ENCODE data around the gene C6orf62. TPM values are rescaled to one million over a fixed set of nuclear protein-coding genes. Genes with fewer than 3 reads are reported as not detected.

The C6orf62 gene
- total RNA-seq, 4 donors from 2014 or later, result 58.4 to 108 (median 87.3) TPM

DNA sequence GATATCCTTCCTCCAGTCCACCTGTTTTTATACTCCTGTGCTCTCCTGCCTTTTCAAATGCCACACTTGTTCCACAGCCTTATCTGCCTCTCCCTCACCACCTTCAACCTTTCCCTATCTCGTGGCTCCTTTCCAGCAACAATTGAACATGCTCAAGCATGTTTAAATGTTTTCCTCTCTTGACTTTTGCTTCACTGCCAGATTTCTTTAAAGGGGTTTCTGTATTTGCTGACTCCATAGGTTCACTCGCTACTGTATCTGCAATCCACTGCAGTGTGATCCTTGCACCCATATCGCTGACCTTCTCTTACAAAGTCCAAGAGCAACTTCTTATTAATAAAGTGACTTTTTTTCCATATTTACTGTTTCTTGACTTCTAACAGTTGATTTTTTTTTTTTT lies 44.6 kb upstream of the C6orf62 start:
- Histone ChIP-seq H3K4me1 (peaks cover 9 to 12% of the 10 kb centered on the region in 2 donors), H3K36me3 (no peaks in the 10 kb centered on the region), H3K9me3 (no peaks in the 10 kb centered on the region), H3K27ac (peak overlapping the region in 1 of 3 donors; percentile 23), H3K27me3 (no peaks in the 10 kb centered on the region), H3K4me3 (replicated peaks in 1 of 3) (no peak overlapping the region)
- intact Hi-C loops (cut with DNase I), result no loop called here
- DNase-seq, result no peak
- 48 to 56% methylated on average over 3 of the region's 3 CpGs for WGBS, 2 donors
- TF ChIP-seq, protein P1, sequence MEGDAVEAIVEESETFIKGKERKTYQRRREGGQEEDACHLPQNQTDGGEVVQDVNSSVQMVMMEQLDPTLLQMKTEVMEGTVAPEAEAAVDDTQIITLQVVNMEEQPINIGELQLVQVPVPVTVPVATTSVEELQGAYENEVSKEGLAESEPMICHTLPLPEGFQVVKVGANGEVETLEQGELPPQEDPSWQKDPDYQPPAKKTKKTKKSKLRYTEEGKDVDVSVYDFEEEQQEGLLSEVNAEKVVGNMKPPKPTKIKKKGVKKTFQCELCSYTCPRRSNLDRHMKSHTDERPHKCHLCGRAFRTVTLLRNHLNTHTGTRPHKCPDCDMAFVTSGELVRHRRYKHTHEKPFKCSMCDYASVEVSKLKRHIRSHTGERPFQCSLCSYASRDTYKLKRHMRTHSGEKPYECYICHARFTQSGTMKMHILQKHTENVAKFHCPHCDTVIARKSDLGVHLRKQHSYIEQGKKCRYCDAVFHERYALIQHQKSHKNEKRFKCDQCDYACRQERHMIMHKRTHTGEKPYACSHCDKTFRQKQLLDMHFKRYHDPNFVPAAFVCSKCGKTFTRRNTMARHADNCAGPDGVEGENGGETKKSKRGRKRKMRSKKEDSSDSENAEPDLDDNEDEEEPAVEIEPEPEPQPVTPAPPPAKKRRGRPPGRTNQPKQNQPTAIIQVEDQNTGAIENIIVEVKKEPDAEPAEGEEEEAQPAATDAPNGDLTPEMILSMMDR (IDR thresholded peaks at IDR 0.05), result no peak
- TF ChIP-seq POLR2A (IDR thresholded peaks at IDR 0.05), result no peak

DNA sequence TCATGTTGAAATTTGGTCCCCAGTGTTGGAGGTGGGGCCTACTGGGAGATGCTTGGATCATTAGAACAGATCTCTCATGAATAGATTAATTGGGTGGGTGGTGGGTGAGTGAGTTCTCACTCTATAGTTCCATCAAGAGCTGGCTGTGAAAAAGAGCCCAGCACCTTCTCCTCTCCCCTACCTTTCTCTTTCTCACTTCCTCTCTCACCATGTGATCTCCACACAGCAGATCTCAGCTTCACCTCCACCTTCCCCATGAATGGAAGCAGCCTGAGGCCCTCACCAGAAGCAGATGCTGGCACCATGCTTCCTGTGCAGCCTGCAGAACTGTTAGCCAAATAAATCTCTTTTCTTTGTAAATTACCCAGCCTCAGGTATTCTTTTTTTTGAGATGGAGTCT lies 42.9 kb upstream of the C6orf62 start:
- Histone ChIP-seq H3K9me3 (no peaks in the 10 kb centered on the region), H3K36me3 (no peaks in the 10 kb centered on the region), H3K4me3 (replicated peaks in 1 of 3) (no peak overlapping the region), H3K4me1 (peaks cover 9 to 12% of the 10 kb centered on the region in 2 donors), H3K27me3 (no peaks in the 10 kb centered on the region), H3K27ac (no peak overlapping the region)
- no peak for DNase-seq
- intact Hi-C loops (cut with DNase I), result no loop called here
- TF ChIP-seq POLR2A (IDR thresholded peaks at IDR 0.05), result no peak
- TF ChIP-seq, protein P1 (IDR thresholded peaks at IDR 0.05), result no peak

DNA sequence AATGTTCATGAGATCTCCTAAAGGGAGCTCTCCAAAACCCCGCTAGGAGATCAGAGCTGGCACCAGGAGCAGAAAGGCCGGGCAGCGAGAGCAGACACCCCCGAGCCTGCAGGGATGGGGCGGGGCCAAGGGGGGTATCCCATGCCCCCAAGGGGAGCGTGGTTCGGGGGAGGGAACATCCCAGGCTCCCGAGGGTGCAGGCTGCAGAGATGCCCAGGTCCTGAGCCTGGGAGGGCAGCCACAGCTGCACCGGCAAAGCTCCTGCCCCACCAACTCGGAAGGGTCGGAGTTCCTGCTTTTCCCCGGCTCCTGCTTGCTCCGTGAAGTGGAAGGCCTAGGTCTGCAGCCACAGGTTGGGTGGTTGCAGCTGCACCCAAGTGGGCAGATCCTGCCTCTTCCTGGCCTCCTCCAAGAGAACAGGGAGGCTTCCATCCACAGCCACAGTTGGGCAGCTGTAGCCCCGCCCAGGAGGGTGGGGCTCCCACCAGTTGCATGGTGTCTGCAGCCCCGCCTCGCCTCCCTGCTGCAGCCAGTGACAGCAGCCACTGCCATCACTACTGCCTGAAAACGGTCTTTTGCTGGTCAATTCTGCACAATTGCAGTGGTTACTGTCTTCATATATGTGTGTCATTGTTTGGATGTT lies 42.4 kb upstream of the C6orf62 start:
- WGBS, 2 donors, result 89 to 93% methylated on average over 9 to 16 of the region's 17 CpGs
- Histone ChIP-seq H3K4me3 (replicated peaks in 1 of 3) (no peak overlapping the region), H3K9me3 (no peaks in the 10 kb centered on the region), H3K27ac (no peak overlapping the region), H3K4me1 (peaks cover 9 to 12% of the 10 kb centered on the region in 2 donors), H3K36me3 (no peaks in the 10 kb centered on the region), H3K27me3 (no peaks in the 10 kb centered on the region)
- intact Hi-C loops (cut with DNase I), result no loop called here
- DNase-seq, result no peak
- no peak for TF ChIP-seq POLR2A (IDR thresholded peaks at IDR 0.05)
- TF ChIP-seq, protein P1 (IDR thresholded peaks at IDR 0.05), result no peak

DNA sequence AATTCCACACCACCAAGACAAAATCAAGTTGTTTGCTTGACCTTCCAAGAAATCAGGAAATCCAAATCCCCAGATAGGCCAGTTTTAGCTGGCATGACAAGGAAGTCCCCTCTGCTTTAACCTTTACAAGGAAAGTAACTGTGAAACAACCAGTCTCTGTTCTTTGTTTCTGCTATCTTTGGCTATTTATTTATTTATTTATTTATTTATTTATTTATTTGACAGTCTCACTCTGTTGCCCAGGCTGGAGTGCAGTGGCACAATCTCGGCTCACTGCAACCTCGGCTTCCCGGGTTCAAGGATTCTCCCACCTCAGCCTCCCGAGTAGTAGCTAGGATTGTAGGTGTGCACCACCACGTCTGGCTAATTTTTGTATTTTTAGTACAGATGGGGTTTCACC lies 41.3 kb upstream of the C6orf62 start:
- Histone ChIP-seq H3K27ac (no peak overlapping the region), H3K4me3 (replicated peaks in 1 of 3) (no peak overlapping the region), H3K27me3 (no peaks in the 10 kb centered on the region), H3K36me3 (no peaks in the 10 kb centered on the region), H3K4me1 (peaks cover 9 to 12% of the 10 kb centered on the region in 2 donors), H3K9me3 (no peaks in the 10 kb centered on the region)
- no peak for DNase-seq
- intact Hi-C loops (cut with DNase I), result no loop called here
- 97% methylated on average over 5 of the region's 5 CpGs for WGBS, 2 donors
- no peak for TF ChIP-seq POLR2A (IDR thresholded peaks at IDR 0.05)
- TF ChIP-seq, protein P1 (IDR thresholded peaks at IDR 0.05), result no peak

DNA sequence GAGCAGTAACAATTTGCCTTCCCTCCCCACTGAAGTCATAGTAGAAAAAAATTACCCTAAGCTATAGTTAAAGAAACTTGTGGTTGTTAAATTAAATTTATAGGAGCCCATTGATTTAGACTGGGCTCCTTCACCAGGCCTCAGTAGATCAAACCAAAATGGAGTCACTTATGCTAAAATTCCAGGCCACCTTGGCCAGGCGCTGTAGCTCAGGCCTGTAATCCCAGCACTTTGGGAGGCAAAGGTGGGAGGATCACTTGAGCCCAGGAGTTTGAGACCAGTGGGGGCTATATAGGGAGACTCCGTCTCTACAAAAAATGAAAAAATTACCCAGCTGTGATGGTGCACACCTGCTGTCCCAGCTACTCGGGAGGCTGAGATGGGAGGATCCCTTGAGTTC lies 40.8 kb upstream of the C6orf62 start:
- intact Hi-C loops (cut with DNase I), result no loop called here
- no peaks in the 10 kb centered on the region for H3K9me3 ChIP-seq
- peaks cover 9 to 12% of the 10 kb centered on the region in 2 donors for H3K4me1 ChIP-seq
- no peak overlapping the region for H3K4me3 ChIP-seq (replicated peaks in 1 of 3)
- no peaks in the 10 kb centered on the region for H3K36me3 ChIP-seq
- no peak for TF ChIP-seq POLR2A (IDR thresholded peaks at IDR 0.05)
- TF ChIP-seq, protein P1 (IDR thresholded peaks at IDR 0.05), result no peak
- DNase-seq, result no peak
- H3K27me3 ChIP-seq, result no peaks in the 10 kb centered on the region
- H3K27ac ChIP-seq, result peak overlapping the region in 1 of 3 donors; percentile 68
- WGBS, 2 donors, result 91 to 94% methylated on average over 3 of the region's 3 CpGs

Measured in thyroid gland (tissue), 4 donors.